ENCODE data around the gene SYMPK.

SYMPK gene

GRCh38 chr19:45792470-45793177, 70.3 kb downstream of the SYMPK start, which contains the start of gene DMWD:
DMWD (minus strand) TSS chr19:45792845; CDS start chr19:45792756, 89 bp downstream.
- TF ChIP-seq, protein P1, sequence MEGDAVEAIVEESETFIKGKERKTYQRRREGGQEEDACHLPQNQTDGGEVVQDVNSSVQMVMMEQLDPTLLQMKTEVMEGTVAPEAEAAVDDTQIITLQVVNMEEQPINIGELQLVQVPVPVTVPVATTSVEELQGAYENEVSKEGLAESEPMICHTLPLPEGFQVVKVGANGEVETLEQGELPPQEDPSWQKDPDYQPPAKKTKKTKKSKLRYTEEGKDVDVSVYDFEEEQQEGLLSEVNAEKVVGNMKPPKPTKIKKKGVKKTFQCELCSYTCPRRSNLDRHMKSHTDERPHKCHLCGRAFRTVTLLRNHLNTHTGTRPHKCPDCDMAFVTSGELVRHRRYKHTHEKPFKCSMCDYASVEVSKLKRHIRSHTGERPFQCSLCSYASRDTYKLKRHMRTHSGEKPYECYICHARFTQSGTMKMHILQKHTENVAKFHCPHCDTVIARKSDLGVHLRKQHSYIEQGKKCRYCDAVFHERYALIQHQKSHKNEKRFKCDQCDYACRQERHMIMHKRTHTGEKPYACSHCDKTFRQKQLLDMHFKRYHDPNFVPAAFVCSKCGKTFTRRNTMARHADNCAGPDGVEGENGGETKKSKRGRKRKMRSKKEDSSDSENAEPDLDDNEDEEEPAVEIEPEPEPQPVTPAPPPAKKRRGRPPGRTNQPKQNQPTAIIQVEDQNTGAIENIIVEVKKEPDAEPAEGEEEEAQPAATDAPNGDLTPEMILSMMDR (conservative IDR thresholded peaks at IDR 0.05): no peak

GRCh38 chr19:45791744-45792469, 71.0 kb downstream of the SYMPK start:
- TF ChIP-seq, protein P1 (conservative IDR thresholded peaks at IDR 0.05): no peak
- peak overlapping the region; percentile 88 for H3K27ac ChIP-seq

More at GRCh38 chr19:45792470-45793177, 70.3 kb downstream of the SYMPK start, which contains the start of gene DMWD:
- peak within 1 kb of the TSS; percentile 88 for H3K27ac ChIP-seq

DNA sequence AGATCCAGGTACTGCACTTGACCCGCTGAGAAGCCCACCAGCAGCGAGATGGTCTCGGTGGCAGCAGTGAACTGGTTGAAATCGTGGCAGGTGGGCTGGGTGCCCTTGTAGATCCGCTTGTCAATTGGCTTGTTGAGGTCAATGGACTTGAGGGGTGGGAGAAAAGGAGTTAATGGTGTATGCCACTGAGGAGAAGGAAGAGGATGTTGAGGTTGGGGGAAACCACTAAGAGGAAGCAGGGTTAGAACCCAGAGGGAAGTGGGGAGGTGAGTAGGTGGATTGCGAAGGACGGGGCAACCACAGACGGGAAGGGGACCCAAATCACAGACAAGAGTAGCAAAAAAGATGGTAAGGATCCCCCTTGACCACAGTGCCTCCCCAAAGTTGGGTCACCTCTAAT, 72.0 kb downstream of the SYMPK start:
- TF ChIP-seq, protein P1 (conservative IDR thresholded peaks at IDR 0.05): no peak
- no peak overlapping the region for H3K27ac ChIP-seq

GRCh38 chr19:45789035-45789786, 73.7 kb downstream of the SYMPK start:
- TF ChIP-seq, protein P1 (conservative IDR thresholded peaks at IDR 0.05): no peak
- no peak overlapping the region for H3K27ac ChIP-seq

DNA sequence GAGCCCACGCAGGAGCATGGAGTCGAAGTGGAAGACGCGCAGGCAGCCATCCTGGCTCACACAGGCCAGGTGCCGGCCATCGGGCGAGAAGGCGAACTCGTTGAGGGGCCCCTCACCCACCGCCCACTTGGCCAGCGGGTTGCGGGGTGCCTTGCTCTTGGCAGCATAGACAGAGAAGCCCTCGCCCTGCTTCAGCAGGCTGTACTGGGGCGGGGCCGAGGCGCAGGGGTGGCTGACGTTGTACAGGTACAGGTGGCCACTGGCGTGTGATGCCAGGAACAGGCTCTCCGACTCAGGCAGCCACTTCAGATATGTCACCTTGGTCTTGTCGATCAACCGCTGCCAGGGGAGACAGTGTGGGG, 76.4 kb downstream of the SYMPK start:
- TF ChIP-seq, protein P1 (conservative IDR thresholded peaks at IDR 0.05): no peak

DNA sequence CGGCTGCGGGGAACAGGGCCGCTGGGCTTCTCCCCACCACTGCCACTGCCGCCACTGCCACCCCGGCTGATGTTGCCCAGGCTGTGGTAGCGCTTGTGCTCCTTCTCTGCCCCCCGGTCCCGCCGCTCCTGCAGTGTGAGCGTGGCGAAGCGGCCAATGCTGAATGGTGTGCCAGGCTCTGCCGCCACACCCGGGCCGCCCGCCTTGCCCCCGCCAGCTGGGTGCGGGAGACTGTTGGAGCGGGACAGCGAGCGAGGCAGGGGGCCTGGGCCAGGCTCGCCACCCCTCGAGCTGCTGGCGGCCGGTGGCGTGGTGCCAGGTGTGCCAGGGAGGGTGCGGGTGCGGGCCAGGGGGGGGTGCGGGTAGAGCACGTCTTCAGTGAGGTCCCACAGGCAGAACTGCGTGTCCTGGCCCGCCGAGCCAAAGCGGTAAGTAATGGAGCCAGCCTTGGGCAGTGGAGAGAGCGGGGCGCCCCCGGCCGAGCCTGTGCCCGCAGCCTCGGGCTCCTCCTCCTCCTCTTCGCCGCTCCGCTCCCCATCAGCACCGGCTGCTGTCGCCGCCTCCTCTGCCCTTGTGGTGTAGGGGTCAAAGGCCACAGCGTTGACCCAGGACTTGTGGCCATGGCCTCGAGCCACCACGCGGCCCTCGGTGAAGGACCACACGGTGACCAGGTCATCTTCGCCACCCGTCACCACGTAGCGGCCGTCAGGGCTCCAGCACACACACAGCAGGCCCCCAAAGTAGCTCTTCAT, 77.0 kb downstream of the SYMPK start:
- TF ChIP-seq, protein P1 (conservative IDR thresholded peaks at IDR 0.05): no peak
- no peak overlapping the region for H3K27ac ChIP-seq

More for the DNA sequence above, 76.4 kb downstream of the SYMPK start:
- H3K27ac ChIP-seq: no peak overlapping the region
